SK-N-SH (cell line): ENCODE measurements around the gene IL21R. TPM values are rescaled to one million over a fixed set of nuclear protein-coding genes. Genes with fewer than 3 reads are reported as not detected.

Experiments used
- CTCF ChIA-PET: fragments of 300-600, 350-600 bp; formaldehyde crosslinking; extraction: SDS; loops from one replicate; lab custom pipeline; 2021; lab: Yijun Ruan, JAX
- POLR2A ChIA-PET: fragments of 350-600 bp; sonication (Branson Sonifier 250); formaldehyde crosslinking; extraction: SDS; loops from one replicate; lab custom pipeline; 2020; ENCODE audit warnings: antibody characterized with exemption, inconsistent platforms; lab: Yijun Ruan, JAX
- DNase-seq: peaks from one replicate; pipeline ENCODE4 v3.0.0; 2012
- H2AFZ ChIP-seq: fragments of 200-600 bp; sonication (generic); 2 replicates; pipeline ENCODE4 v1.8.1; 2016; ENCODE audit warnings: antibody characterized with exemption, mild to moderate bottlenecking, low read depth
- H3F3A ChIP-seq: fragments of 200-600 bp; sonication (generic); replicated peaks from 2 replicates; pipeline ENCODE3; 2016; ENCODE audit warnings: antibody characterized with exemption, mild to moderate bottlenecking; ENCODE audit not compliant: insufficient read depth
- H3K27ac ChIP-seq, 2 experiments: fragments of 200-500 bp in 1 of 2; fragments of 200-600 bp in 1 of 2; sonication (Bioruptor generic) in 1 of 2; sonication (generic), shearing (Covaris generic) in 1 of 2; 2 replicates each; pipeline versions ENCODE4 v1.5.1 to v1.6.1; 2014 to 2016; ENCODE audit warnings: low read depth in 2 of 2, inconsistent platforms in 1 of 2, low read length in 1 of 2, mild to moderate bottlenecking in 1 of 2, mixed read lengths in 1 of 2
- H3K27me3 ChIP-seq: fragments of 200-600 bp; sonication (generic), shearing (Covaris generic); 2 replicates; pipeline ENCODE4 v1.6.1; 2016; ENCODE audit warnings: mixed run types; ENCODE audit not compliant: insufficient read depth
- H3K36me3 ChIP-seq, 2 experiments: fragments of 200-500 bp in 1 of 2; fragments of 200-600 bp in 1 of 2; sonication (Bioruptor generic) in 1 of 2; sonication (generic) in 1 of 2; replicated peaks in 1 of 2; 2 replicates each; pipeline versions ENCODE3 to v1.5.1; 2014 to 2016; ENCODE audit warnings: low read length in 1 of 2, mild to moderate bottlenecking in 1 of 2; ENCODE audit not compliant: insufficient read depth in 2 of 2, control insufficient read depth in 1 of 2
- H3K4me1 ChIP-seq, 2 experiments: fragments of 200-500 bp in 1 of 2; fragments of 200-600 bp in 1 of 2; sonication (Bioruptor generic) in 1 of 2; sonication (generic), shearing (Covaris generic) in 1 of 2; 2 replicates each; pipeline versions ENCODE4 v1.5.1 to v1.6.1; 2014 to 2016; ENCODE audit warnings: low read depth in 1 of 2, low read length in 1 of 2, mixed run types in 1 of 2; ENCODE audit not compliant: insufficient read depth in 2 of 2, control insufficient read depth in 1 of 2
- H3K4me2 ChIP-seq: fragments of 200-600 bp; sonication (generic), shearing (Covaris generic); 2 replicates; pipeline ENCODE4 v1.6.1; 2017; ENCODE audit warnings: mixed run types
- H3K4me3 ChIP-seq, 2 experiments: fragments of 200-500 bp in 1 of 2; fragments of 200-600 bp in 1 of 2; sonication (Bioruptor generic) in 1 of 2; sonication (generic), shearing (Covaris generic) in 1 of 2; 2 replicates each; pipeline versions ENCODE4 v1.5.1 to v1.8.1; 2014 to 2016; ENCODE audit warnings: low read depth in 2 of 2, inconsistent platforms in 1 of 2, low read length in 1 of 2, mild to moderate bottlenecking in 1 of 2, mixed read lengths in 1 of 2, moderate library complexity in 1 of 2
- H3K79me2 ChIP-seq: fragments of 200-600 bp; sonication (generic); 2 replicates; pipeline ENCODE4 v1.8.1; 2017; ENCODE audit warnings: mild to moderate bottlenecking; ENCODE audit not compliant: insufficient read depth
- H3K9ac ChIP-seq: fragments of 200-600 bp; sonication (generic); 2 replicates; pipeline ENCODE4 v1.6.1; 2017; ENCODE audit warnings: mixed run types
- H3K9me2 ChIP-seq: fragments of 200-600 bp; sonication (generic); 2 replicates; pipeline ENCODE4 v1.6.1; 2017; ENCODE audit warnings: mixed run types
- H3K9me3 ChIP-seq: fragments of 200-600 bp; sonication (generic); 2 replicates; pipeline ENCODE4 v1.6.1; 2017; ENCODE audit warnings: mixed run types, mild to moderate bottlenecking, moderate library complexity
- H4K20me1 ChIP-seq: fragments of 200-600 bp; sonication (generic); 2 replicates; pipeline ENCODE4 v1.6.1; 2017; ENCODE audit warnings: mild to moderate bottlenecking, mixed run types; ENCODE audit not compliant: insufficient read depth
- EP300 ChIP-seq, 2 experiments: IDR thresholded peaks; 2 replicates each; pipeline versions ENCODE4 v1.4.0 to v1.6.1; 2012; ENCODE audit warnings: borderline replicate concordance in 1 of 2, low read depth in 1 of 2, low read length in 1 of 2
- FOXM1 ChIP-seq: IDR thresholded peaks from 2 replicates; pipeline ENCODE4 v1.4.0; 2012; ENCODE audit warnings: low read depth, mild to moderate bottlenecking
- IRF3 ChIP-seq: fragments of 150-350 bp; IDR thresholded peaks from 2 replicates; pipeline ENCODE4 v1.6.1; 2016; ENCODE audit warnings: mild to moderate bottlenecking, low read depth, low read length
- JUND ChIP-seq: IDR thresholded peaks from 2 replicates; pipeline ENCODE4 v1.4.0; 2012
- MEF2A ChIP-seq: IDR thresholded peaks from 2 replicates; pipeline ENCODE4 v1.4.0; 2012; ENCODE audit warnings: low read depth, borderline replicate concordance
- MXI1 ChIP-seq: IDR thresholded peaks from 2 replicates; pipeline ENCODE4 v1.6.1; 2012; ENCODE audit warnings: mild to moderate bottlenecking, low read depth, low read length, improper control_type of control experiment
- NRF1 ChIP-seq: IDR thresholded peaks from 2 replicates; pipeline ENCODE4 v1.6.1; 2012; ENCODE audit warnings: low read depth, mild to moderate bottlenecking, low read length
- RAD21 ChIP-seq: IDR thresholded peaks from 2 replicates; pipeline ENCODE4 v1.6.1; 2012; ENCODE audit warnings: mild to moderate bottlenecking, low read length
- RFX5 ChIP-seq: IDR thresholded peaks from 2 replicates; pipeline ENCODE4 v1.6.1; 2012; ENCODE audit warnings: mild to moderate bottlenecking, improper control_type of control experiment, low read length
- TEAD4 ChIP-seq: IDR thresholded peaks from 2 replicates; pipeline ENCODE4 v1.4.0; 2012; ENCODE audit warnings: mild to moderate bottlenecking, borderline replicate concordance; ENCODE audit not compliant: insufficient read depth
- USF1 ChIP-seq: IDR thresholded peaks from 2 replicates; pipeline ENCODE4 v1.4.0; 2012; ENCODE audit warnings: low read depth, borderline replicate concordance
- WGBS: methylation state at CpG from one replicate; pipeline ENCODE4 v1.1.6; 2017; ENCODE audit warnings: low lambda C conversion rate; 5-methylcytosine and 5-hydroxymethylcytosine counted together
- polyA plus RNA-seq, 3 experiments: library from polyadenylated mRNA; depleted of rRNA; stranded (reverse); fragments of >200 nt; gene quantifications; 2 replicates each; pipeline ENCODE4 v1.2.3, GENCODE V29; 2012
- TF ChIP-seq, protein P1 (sequence below): fragments of 150-350 bp; IDR thresholded peaks from 2 replicates; pipeline ENCODE4 v1.6.1; 2017; ENCODE audit warnings: antibody characterized with exemption, low read length, low read depth, borderline replicate concordance

The IL21R gene
- polyA plus RNA-seq, 1 of the 3 experiments (the other 2 are of a cell fraction): 0.13 TPM

DNA sequence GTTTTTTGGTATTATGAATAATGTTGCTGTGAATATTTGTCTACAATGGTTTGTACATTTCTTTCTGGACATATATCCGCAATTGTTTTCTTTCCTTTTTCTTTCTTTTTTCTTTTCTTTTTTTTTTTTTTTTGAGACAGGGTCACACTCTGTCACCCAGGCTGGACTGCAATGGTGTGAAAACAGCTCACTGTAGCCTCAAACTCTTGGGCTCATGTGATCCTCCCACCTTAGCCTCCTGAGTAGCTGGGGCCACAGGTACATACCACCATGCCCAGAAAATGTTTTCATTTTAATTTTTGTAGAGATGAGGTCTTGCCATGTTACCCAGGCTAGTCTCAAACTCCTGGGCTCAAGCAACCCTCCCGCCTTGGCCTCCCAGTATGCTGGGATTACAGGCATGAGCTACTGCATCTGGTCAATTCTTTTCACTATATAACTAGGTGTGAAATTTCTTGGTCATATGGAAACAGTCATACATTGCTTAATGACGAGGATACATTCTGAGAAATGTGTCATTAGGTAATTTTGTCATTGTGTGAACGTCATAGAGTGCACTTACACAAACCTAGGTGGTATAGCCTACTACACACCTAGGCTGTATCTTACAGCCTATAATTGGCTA is 15.2 kb downstream of the IL21R start:
- Histone ChIP-seq H3K36me3 (no peaks in the 10 kb centered on the region), H3K79me2 (no peaks in the 10 kb centered on the region), H4K20me1 (no peaks in the 10 kb centered on the region), H3K9me3 (peaks cover 18% of the 10 kb centered on the region), H3F3A (peaks cover 6% of the 10 kb centered on the region), H3K4me2 (no peak overlapping the region), H3K4me3 (no peak overlapping the region), H3K9me2 (no peaks in the 10 kb centered on the region), H3K27ac (no peak overlapping the region), H2AFZ (no peak overlapping the region), H3K9ac (no peak overlapping the region), H3K4me1 (0 out of 4 replicates have a peak, but pooled peaks cover 0 to 6% of the 10 kb centered on the region in 2 experiments), H3K27me3 (no peaks in the 10 kb centered on the region)
- WGBS: 56% methylated on average over 4 of the region's 4 CpGs
- CTCF ChIA-PET: no interaction called here
- no peak for DNase-seq
- POLR2A ChIA-PET: no interaction called here
- TF ChIP-seq RFX5 (no peak), EP300 (IDR thresholded peaks at IDR 0.05; ENCODE audit: borderline replicate concordance in 1 of 2, low read depth in 1 of 2, low read length in 1 of 2) (no peak), IRF3 (no peak), RAD21 (no peak)

GRCh38 chr16:27421961-27422740 is 20.2 kb downstream of the IL21R start:
- Histone ChIP-seq H4K20me1 (no peaks in the 10 kb centered on the region), H3K36me3 (peaks cover 0 to 4% of the 10 kb centered on the region in 2 experiments), H3K9ac (no peak overlapping the region), H3K27ac (no peak overlapping the region), H3F3A (peaks cover 23% of the 10 kb centered on the region), H3K27me3 (no peaks in the 10 kb centered on the region), H3K4me3 (no peak overlapping the region), H3K4me2 (no peak overlapping the region), H2AFZ (no peak overlapping the region), H3K9me3 (peaks cover 26% of the 10 kb centered on the region), H3K9me2 (no peaks in the 10 kb centered on the region), H3K4me1 (no peaks in the 10 kb centered on the region), H3K79me2 (no peaks in the 10 kb centered on the region)
- TF ChIP-seq TEAD4 (no peak), JUND (no peak), EP300 (IDR thresholded peaks at IDR 0.05; ENCODE audit: borderline replicate concordance in 1 of 2, low read depth in 1 of 2, low read length in 1 of 2) (no peak), USF1 (no peak), FOXM1 (no peak), MXI1 (no peak), NRF1 (no peak), MEF2A (no peak)
- TF ChIP-seq, protein P1, sequence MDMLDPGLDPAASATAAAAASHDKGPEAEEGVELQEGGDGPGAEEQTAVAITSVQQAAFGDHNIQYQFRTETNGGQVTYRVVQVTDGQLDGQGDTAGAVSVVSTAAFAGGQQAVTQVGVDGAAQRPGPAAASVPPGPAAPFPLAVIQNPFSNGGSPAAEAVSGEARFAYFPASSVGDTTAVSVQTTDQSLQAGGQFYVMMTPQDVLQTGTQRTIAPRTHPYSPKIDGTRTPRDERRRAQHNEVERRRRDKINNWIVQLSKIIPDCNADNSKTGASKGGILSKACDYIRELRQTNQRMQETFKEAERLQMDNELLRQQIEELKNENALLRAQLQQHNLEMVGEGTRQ: no peak
- ChIA-PET POLR2A (no interaction called here), CTCF (no interaction called here)
- DNase-seq: no peak
